IMR-90 (cell line): Measurements from ENCODE around the gene DDX31. TPM values are rescaled to one million over a fixed set of nuclear protein-coding genes. Genes with fewer than 3 reads are reported as not detected.

Experiments
- ATAC-seq: fragments of 200-7000 bp; cut with Tn5 transposase; 2 replicates; pipeline ENCODE4 v1.9.1; 2020; ENCODE audit warnings: low read depth, mild to moderate bottlenecking, moderate library complexity
- BruUV-seq: library from RNA; stranded (reverse); fragments of 400-500 nt; replicated peaks from 2 replicates; lab custom pipeline; 2021; lab: Mats Ljungman, UMichigan
- CTCF ChIA-PET: fragments of 300-600 bp; formaldehyde crosslinking; extraction: SDS; loops from one replicate; lab custom pipeline; 2021; ENCODE audit warnings: antibody characterized with exemption; lab: Yijun Ruan, JAX
- POLR2A ChIA-PET: fragments of 300-600 bp; sonication (Branson Sonifier 250); formaldehyde crosslinking; loops from one replicate; lab custom pipeline; 2022; ENCODE audit warnings: antibody characterized with exemption; ENCODE audit not compliant: unreplicated experiment; lab: Charles Lee
- DNase-seq: peaks from one replicate; pipeline ENCODE4 v3.0.0; 2013
- H2AFZ ChIP-seq: replicated peaks from 2 replicates; pipeline ENCODE3; 2013; ENCODE audit warnings: low read length, mild to moderate bottlenecking; ENCODE audit not compliant: poor library complexity
- H2AK5ac ChIP-seq: 2 replicates; pipeline ENCODE4 v1.6.1; 2013; ENCODE audit warnings: low read depth, low read length, inconsistent platforms
- H2AK9ac ChIP-seq: replicated peaks from 2 replicates; pipeline ENCODE3; 2013; ENCODE audit warnings: mild to moderate bottlenecking, low read depth, low read length, moderate library complexity; ENCODE audit not compliant: poor library complexity
- H2BK120ac ChIP-seq: 2 replicates; pipeline ENCODE4 v1.6.1; 2013; ENCODE audit warnings: low read depth, low read length, inconsistent platforms
- H2BK15ac ChIP-seq: 3 replicates; pipeline ENCODE4 v1.6.1; 2013; ENCODE audit warnings: low read depth, low read length, inconsistent platforms
- H2BK20ac ChIP-seq: 2 replicates; pipeline ENCODE4 v1.6.1; 2013; ENCODE audit warnings: low read depth, mild to moderate bottlenecking, inconsistent platforms, low read length, moderate library complexity
- H2BK5ac ChIP-seq: 2 replicates; pipeline ENCODE4 v1.6.1; 2013; ENCODE audit warnings: mild to moderate bottlenecking, low read depth, low read length, inconsistent platforms; ENCODE audit not compliant: poor library complexity, severe bottlenecking
- H3K14ac ChIP-seq: replicated peaks from 2 replicates; pipeline ENCODE4 v1.6.1; 2013; ENCODE audit warnings: low read depth, low read length, inconsistent platforms
- H3K18ac ChIP-seq: 2 replicates; pipeline ENCODE4 v1.6.1; 2013; ENCODE audit warnings: low read depth, low read length, control low read depth
- H3K23ac ChIP-seq: 2 replicates; pipeline ENCODE4 v1.6.1; 2013; ENCODE audit warnings: low read depth, low read length, inconsistent platforms
- H3K27ac ChIP-seq: 2 replicates; pipeline ENCODE4 v1.5.1; 2013; ENCODE audit warnings: mild to moderate bottlenecking, control low read depth, low read length; ENCODE audit not compliant: insufficient read depth
- H3K27me3 ChIP-seq: 2 replicates; pipeline ENCODE4 v1.6.1; 2013; ENCODE audit warnings: low read length; ENCODE audit not compliant: control insufficient read depth, insufficient read depth
- H3K36me3 ChIP-seq: 2 replicates; pipeline ENCODE4 v1.6.1; 2013; ENCODE audit warnings: low read length, mixed read lengths; ENCODE audit not compliant: control insufficient read depth, insufficient read depth
- H3K4ac ChIP-seq: 2 replicates; pipeline ENCODE4 v1.6.1; 2013; ENCODE audit warnings: low read depth, low read length, inconsistent platforms
- H3K4me1 ChIP-seq: 2 replicates; pipeline ENCODE4 v1.6.1; 2013; ENCODE audit warnings: low read length, mixed read lengths; ENCODE audit not compliant: control insufficient read depth, insufficient read depth
- H3K4me2 ChIP-seq: 2 replicates; pipeline ENCODE4 v1.6.1; 2013; ENCODE audit warnings: low read depth, mild to moderate bottlenecking, control low read depth, low read length, moderate library complexity
- H3K4me3 ChIP-seq: 2 replicates; pipeline ENCODE4 v1.5.1; 2013; ENCODE audit warnings: low read depth, mild to moderate bottlenecking, control low read depth, low read length, moderate library complexity; ENCODE audit not compliant: insufficient read depth
- H3K56ac ChIP-seq: 2 replicates; pipeline ENCODE4 v1.6.1; 2013; ENCODE audit warnings: low read length, inconsistent platforms; ENCODE audit not compliant: insufficient read depth; ENCODE audit errors: extremely low read depth
- H3K79me1 ChIP-seq, 2 experiments: 2 replicates each; pipeline ENCODE4 v1.6.1; 2013; ENCODE audit warnings: low read length in 2 of 2, inconsistent platforms in 1 of 2, low read depth in 1 of 2
- H3K9ac ChIP-seq: 2 replicates; pipeline ENCODE4 v1.6.1; 2013; ENCODE audit warnings: low read depth, low read length, control low read depth
- H3K9me1 ChIP-seq: 2 replicates; pipeline ENCODE4 v1.6.1; 2013; ENCODE audit warnings: low read length, inconsistent platforms; ENCODE audit not compliant: insufficient read depth
- H3K9me3 ChIP-seq: 2 replicates; pipeline ENCODE4 v1.6.1; 2013; ENCODE audit warnings: low read length; ENCODE audit not compliant: control insufficient read depth, insufficient read depth
- H4K20me1 ChIP-seq: 2 replicates; pipeline ENCODE4 v1.6.1; 2013; ENCODE audit warnings: low read length, inconsistent platforms; ENCODE audit not compliant: insufficient read depth
- H4K5ac ChIP-seq: 2 replicates; pipeline ENCODE4 v1.6.1; 2013; ENCODE audit warnings: mild to moderate bottlenecking, low read depth, low read length, control low read depth
- H4K8ac ChIP-seq, 2 experiments: 2 replicates each; pipeline ENCODE4 v1.6.1; 2013; ENCODE audit warnings: low read depth in 2 of 2, low read length in 2 of 2, control low read depth in 1 of 2, inconsistent platforms in 1 of 2
- H4K91ac ChIP-seq: 2 replicates; pipeline ENCODE4 v1.6.1; 2013; ENCODE audit warnings: low read depth, low read length, inconsistent platforms; ENCODE audit not compliant: insufficient read depth
- BHLHE40 ChIP-seq: fragments of 150-350 bp; IDR thresholded peaks from 2 replicates; pipeline ENCODE4 v1.6.1; 2016; ENCODE audit warnings: mild to moderate bottlenecking, low read depth, low read length
- CHD1 ChIP-seq: IDR thresholded peaks from 2 replicates; pipeline ENCODE4 v1.6.1; 2012; ENCODE audit warnings: low read depth, low read length, improper control_type of control experiment
- FOS ChIP-seq: fragments of 150-350 bp; IDR thresholded peaks from 2 replicates; pipeline ENCODE4 v1.6.1; 2016; ENCODE audit warnings: low read depth, low read length
- RCOR1 ChIP-seq: IDR thresholded peaks from 2 replicates; pipeline ENCODE4 v1.6.1; 2012; ENCODE audit warnings: mild to moderate bottlenecking, low read length, improper control_type of control experiment; ENCODE audit not compliant: insufficient replicate concordance
- RFX5 ChIP-seq: IDR thresholded peaks from 2 replicates; pipeline ENCODE4 v1.8.0; 2012; ENCODE audit warnings: low read depth, mild to moderate bottlenecking, low read length, moderate library complexity
- SMC3 ChIP-seq: fragments of 150-350 bp; IDR thresholded peaks from 2 replicates; pipeline ENCODE4 v1.6.1; 2016; ENCODE audit warnings: low read depth, mild to moderate bottlenecking, antibody characterized with exemption, low read length, moderate library complexity
- WGBS, 2 experiments: methylation state at CpG; one replicate each; pipeline versions ENCODE4 v1.1.5 to v1.1.7; 2013; ENCODE audit warnings: missing lambda C conversion rate in 2 of 2; ENCODE audit not compliant: insufficient read length in 1 of 2; ENCODE audit errors: extremely low coverage in 2 of 2; 5-methylcytosine and 5-hydroxymethylcytosine counted together
- dilution Hi-C: fragments of 300-500 bp; cut with HindIII; formaldehyde crosslinking; loops from one replicate; pipeline ENCODE4 v1.14.3; 2018; ENCODE audit warnings: low sequenced_read_pairs; ENCODE audit not compliant: unreplicated experiment
- in situ Hi-C: fragments of 300-500 bp; cut with MboI; formaldehyde crosslinking; loops from 3 replicates; pipeline ENCODE4 v1.14.3; 2019; ENCODE audit warnings: low sequenced_read_pairs, inconsistent platforms, mixed read lengths
- intact Hi-C: fragments of 100-400 bp; cut with micrococcal nuclease; formaldehyde crosslinking; loops from 2 replicates; pipeline ENCODE4 v1.10.0; 2022
- polyA plus RNA-seq, 3 experiments: library from polyadenylated mRNA; depleted of rRNA; stranded (reverse); fragments of >200 nt; gene quantifications; 2 replicates each; pipeline ENCODE4 v1.2.3, GENCODE V29; 2012; ENCODE audit warnings: low replicate concordance in 1 of 3
- total RNA-seq: library from RNA; depleted of rRNA; stranded (reverse); fragments of >200 nt; gene quantifications from 2 replicates; pipeline ENCODE4 v1.2.3, GENCODE V29; 2012
- TF ChIP-seq, protein P1 (sequence below): fragments of 150-350 bp; IDR thresholded peaks from 2 replicates; pipeline ENCODE4 v1.6.1; 2016; ENCODE audit warnings: low read depth, mild to moderate bottlenecking, low read length, moderate library complexity, borderline replicate concordance
- TF ChIP-seq, protein P2 (sequence below): fragments of 150-350 bp; IDR thresholded peaks from 2 replicates; pipeline ENCODE4 v1.6.1; 2017; ENCODE audit warnings: mild to moderate bottlenecking, antibody characterized with exemption, low read length, low read depth

Gene DDX31
- total and polyA plus RNA-seq, 2 of the 4 experiments (the other 2 are of a cell fraction): 10.7 to 14.0 TPM

DNA sequence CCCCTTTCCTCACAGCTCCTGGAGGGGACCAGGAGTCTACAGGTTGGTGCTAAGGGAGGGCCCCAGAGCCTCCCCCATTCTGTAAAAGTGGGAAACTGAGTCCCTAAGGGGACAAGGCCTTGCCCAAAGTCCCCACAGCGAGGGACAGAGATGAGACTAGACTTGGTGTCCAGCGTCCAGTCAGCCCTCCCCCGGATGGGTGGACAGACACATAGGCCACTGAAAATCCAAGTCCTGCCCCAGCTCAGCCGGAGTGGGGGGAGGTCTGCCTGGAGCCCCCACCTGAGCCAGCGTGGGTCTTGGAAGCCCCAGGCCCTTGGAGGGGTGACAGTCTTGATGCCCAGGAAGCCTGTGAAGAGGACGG is 82.2 kb downstream of the DDX31 start:
- no peak overlapping the region for H2BK120ac ChIP-seq
- no peak overlapping the region for H2AFZ ChIP-seq
- no peak overlapping the region for H2AK5ac ChIP-seq
- no peaks in the 10 kb centered on the region for H3K36me3 ChIP-seq
- no peak for TF ChIP-seq RCOR1
- no peak for TF ChIP-seq CHD1
- no peak for TF ChIP-seq FOS
- no peak for TF ChIP-seq RFX5
- TF ChIP-seq SMC3: no peak
- no peak for TF ChIP-seq BHLHE40
- TF ChIP-seq, protein P1, sequence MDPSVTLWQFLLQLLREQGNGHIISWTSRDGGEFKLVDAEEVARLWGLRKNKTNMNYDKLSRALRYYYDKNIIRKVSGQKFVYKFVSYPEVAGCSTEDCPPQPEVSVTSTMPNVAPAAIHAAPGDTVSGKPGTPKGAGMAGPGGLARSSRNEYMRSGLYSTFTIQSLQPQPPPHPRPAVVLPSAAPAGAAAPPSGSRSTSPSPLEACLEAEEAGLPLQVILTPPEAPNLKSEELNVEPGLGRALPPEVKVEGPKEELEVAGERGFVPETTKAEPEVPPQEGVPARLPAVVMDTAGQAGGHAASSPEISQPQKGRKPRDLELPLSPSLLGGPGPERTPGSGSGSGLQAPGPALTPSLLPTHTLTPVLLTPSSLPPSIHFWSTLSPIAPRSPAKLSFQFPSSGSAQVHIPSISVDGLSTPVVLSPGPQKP: no peak
- TF ChIP-seq, protein P2, sequence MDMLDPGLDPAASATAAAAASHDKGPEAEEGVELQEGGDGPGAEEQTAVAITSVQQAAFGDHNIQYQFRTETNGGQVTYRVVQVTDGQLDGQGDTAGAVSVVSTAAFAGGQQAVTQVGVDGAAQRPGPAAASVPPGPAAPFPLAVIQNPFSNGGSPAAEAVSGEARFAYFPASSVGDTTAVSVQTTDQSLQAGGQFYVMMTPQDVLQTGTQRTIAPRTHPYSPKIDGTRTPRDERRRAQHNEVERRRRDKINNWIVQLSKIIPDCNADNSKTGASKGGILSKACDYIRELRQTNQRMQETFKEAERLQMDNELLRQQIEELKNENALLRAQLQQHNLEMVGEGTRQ: no peak
- H3K79me1 ChIP-seq: no peaks in the 10 kb centered on the region
- ATAC-seq (no peak), DNase-seq (no peak)
- no peak overlapping the region for H4K8ac ChIP-seq
- no peak overlapping the region for H2BK15ac ChIP-seq
- H3K56ac ChIP-seq: no peak overlapping the region
- dilution Hi-C loops: no loop called here
- H3K14ac ChIP-seq: no peak overlapping the region
- in situ Hi-C loops: no loop called here
- no TSS peak for BruUV-seq
- H3K4me3 ChIP-seq: no peak overlapping the region
- no peak overlapping the region for H3K9ac ChIP-seq
- H3K4me2 ChIP-seq: no peak overlapping the region
- peak overlapping the region; percentile 7; the same call in 1 of the 2 replicates for H3K23ac ChIP-seq
- H2BK5ac ChIP-seq: no peak overlapping the region
- H3K4me1 ChIP-seq: no peaks in the 10 kb centered on the region; the same call in 1 of the 2 replicates
- POLR2A ChIA-PET: no interaction called here
- peaks cover 53% of the 10 kb centered on the region for H4K20me1 ChIP-seq
- H2BK20ac ChIP-seq: no peak overlapping the region
- H2AK9ac ChIP-seq: no peak overlapping the region
- H3K18ac ChIP-seq: no peak overlapping the region
- no peak overlapping the region for H4K5ac ChIP-seq
- H4K91ac ChIP-seq: no peak overlapping the region
- no peak overlapping the region for H3K27ac ChIP-seq
- intact Hi-C loops: no loop called here
- H3K9me1 ChIP-seq: no peaks in the 10 kb centered on the region; the same call in 1 of the 2 replicates
- 27% methylated on average over 2 of the region's 6 CpGs; no CpG with 5 or more reads in 1 of the 2 experiments for WGBS, 2 experiments
- peaks cover 2% of the 10 kb centered on the region for H3K9me3 ChIP-seq
- peaks cover 94% of the 10 kb centered on the region for H3K27me3 ChIP-seq
- H3K4ac ChIP-seq: no peak overlapping the region
- CTCF ChIA-PET: no interaction called here
